Large intestine (tissue), 1 donor: ENCODE results near the gene RNF213. TPM values are rescaled to one million over a fixed set of nuclear protein-coding genes. Genes with fewer than 3 reads are reported as not detected.

Experiments
- polyA plus RNA-seq: library from polyadenylated mRNA; unstranded; fragments of 120-200 nt; gene quantifications from one replicate; pipeline ENCODE4 v1.2.1, GENCODE V29; 2013

The RNF213 gene
- polyA plus RNA-seq, 1 donor = 103 TPM

Other genes starting within 250 kb of the RNF213 start
- gene TBC1D16, start 225.0 kb upstream of the RNF213 start, polyA plus RNA-seq = 29.9 TPM
- 5.7 TPM for gene CCDC40, start 224.2 kb upstream of the RNF213 start, polyA plus RNA-seq
- gene GAA, start 159.3 kb upstream of the RNF213 start, polyA plus RNA-seq = 50.0 TPM
- 95.0 TPM for gene EIF4A3, start 113.7 kb upstream of the RNF213 start, polyA plus RNA-seq
- gene CARD14, start 90.8 kb upstream of the RNF213 start, polyA plus RNA-seq = 3.2 TPM
- gene SGSH, start 40.5 kb upstream of the RNF213 start, polyA plus RNA-seq = 77.5 TPM
- gene SLC26A11, start 40.4 kb upstream of the RNF213 start, polyA plus RNA-seq = 82.8 TPM
- 30.8 TPM for gene ENDOV, start 154.3 kb downstream of the RNF213 start, polyA plus RNA-seq
- 1.3 TPM for gene NPTX1, start 215.8 kb downstream of the RNF213 start, polyA plus RNA-seq